NCI-H2196 (cell line): ENCODE measurements around the gene FOXK2.

Experiments used
- DNase-seq: peaks from one replicate; lab custom pipeline; 2025; ENCODE audit not compliant: unreplicated experiment; lab: John Stamatoyannopoulos, UW

Gene FOXK2

DNA sequence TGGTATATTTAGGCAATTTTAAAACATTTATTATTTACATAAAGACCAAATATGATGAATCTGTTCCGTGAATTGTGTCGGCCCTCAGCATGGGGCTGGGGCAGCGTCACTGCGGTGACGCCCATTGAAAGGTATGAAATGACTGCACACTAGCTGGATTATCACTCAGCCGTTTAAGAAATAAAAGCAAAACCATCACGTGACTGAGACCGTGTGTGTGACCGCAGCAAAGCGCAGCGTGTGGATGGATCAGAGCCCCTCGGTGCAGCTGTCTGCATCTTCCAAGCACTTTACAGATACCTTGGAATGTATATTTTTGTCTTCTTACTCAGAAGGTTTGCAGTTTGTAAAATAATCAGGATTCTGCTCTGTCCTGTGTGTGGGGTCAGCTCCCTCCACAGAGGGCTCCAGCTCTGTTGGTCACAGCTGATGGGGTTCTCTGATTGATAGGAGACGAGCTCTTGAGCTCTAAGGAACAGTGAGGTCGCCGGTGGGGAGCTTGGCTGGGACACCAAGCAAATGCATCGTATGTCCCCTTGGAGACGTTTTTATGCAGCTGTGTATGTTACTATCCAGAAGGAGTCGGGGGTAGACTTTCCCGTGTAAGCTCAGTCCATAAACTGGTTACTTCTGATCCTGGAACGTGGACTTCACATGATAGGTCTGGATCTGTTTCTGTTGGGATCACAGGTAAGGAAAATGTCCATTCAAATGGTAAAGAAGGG, 83.6 kb downstream of the FOXK2 start:
- DNase-seq = no peak

DNA sequence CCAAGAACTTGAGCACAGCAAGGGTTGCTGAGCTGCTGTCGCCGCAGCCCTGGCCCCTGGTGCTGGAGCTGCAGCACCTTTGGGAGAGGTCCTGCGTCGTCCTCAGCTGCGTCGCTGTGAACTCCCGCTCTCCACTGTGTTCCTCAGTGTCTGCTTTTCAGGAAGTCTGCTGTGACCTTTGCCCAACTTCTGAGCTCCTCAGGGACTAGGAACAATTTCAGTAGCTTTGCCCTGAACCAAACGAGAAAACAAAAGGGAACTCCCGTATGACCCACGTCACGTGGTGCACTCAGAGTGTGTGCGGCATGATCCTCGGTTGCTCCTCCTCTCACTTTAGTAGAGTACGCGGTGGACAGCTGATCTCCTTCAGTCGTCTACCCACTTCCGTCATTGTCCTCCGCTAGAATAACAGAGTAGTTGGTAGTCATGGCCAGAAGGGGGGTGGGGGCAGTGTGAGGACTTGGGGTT, 84.5 kb downstream of the FOXK2 start:
- no peak for DNase-seq

DNA sequence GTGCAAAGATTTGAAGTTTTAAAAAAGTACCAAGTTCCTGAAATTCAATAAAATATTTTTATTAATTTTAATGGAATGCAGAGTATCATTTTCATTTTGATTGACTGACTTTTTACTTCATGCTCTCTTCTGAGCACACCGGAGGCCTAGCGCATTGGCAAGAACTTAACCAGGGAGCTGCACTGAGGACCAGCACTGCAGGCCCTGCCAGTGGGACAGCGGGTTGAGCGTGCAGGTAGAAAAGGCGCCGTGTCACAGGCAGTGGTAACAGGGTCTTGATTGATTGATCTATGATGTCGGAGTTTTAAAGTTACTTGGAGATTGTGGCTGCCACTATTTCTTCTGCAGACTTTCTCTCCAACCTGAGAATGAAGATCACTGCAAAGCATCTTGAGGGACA, 85.0 kb downstream of the FOXK2 start:
- no peak for DNase-seq

DNA sequence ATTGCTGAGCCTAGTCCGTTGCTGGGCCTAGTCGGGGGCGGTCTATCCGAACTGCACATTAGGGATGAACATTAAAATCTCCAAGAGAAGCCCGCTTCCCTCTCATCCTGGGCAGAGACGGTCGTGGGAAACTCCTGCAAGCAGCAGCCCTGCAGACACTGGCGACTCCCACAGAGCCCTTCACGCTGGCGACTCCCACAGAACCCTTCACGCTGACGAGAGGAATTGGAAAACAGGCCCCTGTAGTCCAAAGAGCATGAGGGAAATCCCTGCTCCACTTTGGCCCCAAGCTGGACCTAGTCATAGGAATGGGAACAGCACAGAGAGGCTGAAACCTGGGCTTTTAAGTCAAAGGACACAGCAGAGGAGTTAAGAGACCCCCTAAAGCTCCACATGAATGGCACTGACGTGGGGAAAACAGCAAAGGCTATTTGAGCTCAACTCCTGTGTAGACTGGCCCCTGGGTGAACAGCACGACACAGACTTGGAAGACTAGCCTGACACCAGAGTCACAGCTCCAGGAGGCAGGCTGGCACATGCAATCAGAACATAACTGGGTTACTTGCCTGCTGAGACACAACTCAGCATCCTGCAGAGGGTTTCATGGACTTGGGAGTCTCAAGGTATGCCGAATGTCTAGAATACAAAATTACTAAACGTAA, 86.5 kb downstream of the FOXK2 start:
- no peak for DNase-seq

DNA sequence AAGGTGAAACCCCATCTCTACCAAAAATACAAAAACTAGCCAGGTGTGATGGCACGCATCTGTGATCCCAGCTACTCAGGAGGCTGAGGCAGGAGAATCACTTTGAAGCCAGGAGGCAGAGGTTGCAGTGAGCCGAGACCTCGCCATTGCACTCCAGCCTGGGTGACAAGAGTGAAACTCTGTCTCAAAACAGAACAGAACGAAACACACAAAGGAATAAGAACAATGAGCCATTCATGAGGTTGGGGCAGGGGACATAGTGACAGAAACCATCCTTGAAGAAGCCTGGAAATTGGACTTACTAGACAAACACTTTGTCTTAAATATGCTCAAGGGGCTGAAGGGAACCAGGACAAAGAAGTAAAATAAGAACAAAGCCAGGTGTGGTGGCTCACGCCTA, 89.3 kb downstream of the FOXK2 start:
- no peak for DNase-seq

DNA sequence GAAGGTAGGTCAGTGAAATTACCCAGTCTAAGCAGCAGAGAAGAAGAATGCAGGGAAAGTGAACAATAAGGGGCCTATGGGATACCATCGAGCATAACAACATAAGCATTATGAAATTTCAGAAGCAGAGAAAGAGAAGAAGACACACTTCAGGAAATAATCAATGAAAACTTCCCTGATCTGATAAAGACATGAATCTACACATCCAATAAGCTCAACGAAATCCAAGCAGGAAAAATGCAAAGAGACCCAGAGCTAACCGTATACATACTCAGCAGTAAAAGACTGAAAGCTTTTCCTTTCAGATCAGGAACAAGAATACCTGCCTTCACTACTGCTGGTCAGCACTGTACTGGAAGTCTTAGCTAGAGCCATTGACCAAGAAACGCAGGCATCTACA, 90.1 kb downstream of the FOXK2 start:
- DNase-seq = no peak

DNA sequence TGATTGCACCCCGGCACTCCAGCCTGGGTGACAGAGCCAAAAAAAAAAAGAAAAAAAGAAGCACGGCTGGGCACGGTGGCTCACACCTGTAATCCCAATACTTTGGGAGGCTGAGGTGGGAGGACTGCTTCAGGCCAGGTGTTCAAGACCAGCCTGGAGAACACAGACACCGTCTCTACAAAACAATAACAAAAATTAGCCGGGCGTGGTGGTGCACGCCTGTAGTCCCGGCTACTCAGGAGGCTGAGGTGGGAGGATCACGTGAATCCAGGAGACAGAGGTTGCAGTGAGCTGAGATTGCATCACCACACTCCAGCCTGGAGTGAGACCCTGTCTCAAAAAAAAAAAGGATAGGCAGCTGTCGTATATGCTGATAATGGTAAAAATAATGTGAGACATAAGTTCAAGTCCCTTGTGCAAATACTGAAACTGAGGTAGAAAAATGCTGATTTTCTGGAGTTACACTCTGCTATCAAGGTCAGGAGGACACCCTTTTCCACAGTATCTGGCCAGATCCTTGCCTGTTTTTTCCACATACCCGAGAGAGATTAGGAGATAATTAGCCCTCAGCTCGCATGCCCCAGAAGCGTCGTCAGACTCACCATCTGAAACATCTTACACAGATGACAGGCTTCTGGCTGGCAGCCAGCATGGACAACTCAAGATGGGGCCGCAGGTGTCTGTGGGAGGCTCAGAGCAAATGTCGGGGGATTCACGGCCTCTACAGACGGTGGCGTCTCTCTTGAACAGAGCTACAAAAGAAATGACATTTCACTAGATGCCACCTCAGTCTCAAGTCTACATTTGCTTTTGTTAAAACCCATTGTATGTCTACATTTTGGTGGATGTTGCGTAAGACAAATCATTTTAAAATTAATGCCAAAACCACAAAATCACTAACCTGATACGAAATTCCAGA, 91.9 kb downstream of the FOXK2 start:
- DNase-seq = no peak

DNA sequence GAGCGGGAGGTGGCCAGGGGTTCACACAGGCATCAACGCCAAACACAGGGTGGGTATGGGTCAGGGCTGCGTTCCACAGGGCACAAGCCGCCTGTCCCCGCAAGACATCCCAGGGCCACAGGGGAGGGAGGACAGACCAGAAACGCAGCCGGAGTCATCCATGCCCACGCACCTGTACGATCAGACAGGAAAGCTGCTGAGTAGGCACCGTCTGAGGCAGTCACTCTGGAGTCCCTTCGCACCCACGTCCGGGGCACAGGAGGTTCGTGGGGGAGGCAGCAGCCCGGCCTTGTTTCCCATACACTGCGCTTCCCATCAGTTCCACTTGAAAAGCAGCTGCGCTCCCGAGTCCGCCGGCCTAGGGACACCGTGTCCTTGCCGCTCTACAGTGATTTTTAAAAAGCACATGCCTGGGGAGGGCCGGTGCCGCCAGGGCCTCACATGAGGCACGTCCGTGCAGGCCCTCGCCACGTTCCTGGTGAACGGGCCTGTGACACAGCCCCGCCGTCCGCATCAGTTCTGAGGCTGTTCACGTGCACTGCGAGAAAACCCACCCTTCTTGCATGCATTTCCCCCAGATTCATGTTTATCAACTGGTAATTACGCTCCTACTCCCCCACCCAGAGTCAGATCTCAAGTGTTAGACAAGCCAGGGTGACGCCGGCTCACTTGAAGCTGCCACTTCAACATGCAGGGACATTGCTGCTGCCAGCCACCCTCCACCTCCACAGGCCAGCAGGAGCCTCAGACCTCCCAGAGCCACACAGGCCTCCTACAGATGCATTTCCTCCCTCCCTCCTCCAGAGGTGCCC, 94.0 kb downstream of the FOXK2 start:
- no peak for DNase-seq

DNA sequence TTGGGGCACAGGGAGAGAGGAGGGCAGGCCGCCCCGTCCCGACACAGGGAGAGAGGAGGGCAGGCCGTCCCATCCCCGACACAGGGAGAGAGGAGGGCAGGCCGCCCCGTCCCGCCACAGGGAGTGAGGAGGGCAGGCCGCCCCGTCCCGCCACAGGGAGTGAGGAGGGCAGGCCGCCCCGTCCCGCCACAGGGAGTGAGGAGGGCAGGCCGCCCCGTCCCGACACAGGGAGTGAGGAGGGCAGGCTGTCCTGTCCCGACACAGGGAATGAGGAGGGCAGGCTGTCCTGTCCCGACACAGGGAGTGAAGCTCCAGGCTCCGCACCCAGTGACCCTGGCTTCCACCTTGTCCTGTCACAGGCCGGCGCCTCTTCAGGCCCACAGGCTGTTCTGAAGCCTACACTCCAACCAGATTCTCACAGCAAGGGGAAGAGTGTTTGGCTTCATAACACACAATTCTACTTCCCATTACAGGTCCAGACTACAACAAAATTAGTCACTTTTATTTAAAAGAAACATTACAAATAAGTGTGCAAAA, 94.6 kb downstream of the FOXK2 start:
- DNase-seq = no peak

DNA sequence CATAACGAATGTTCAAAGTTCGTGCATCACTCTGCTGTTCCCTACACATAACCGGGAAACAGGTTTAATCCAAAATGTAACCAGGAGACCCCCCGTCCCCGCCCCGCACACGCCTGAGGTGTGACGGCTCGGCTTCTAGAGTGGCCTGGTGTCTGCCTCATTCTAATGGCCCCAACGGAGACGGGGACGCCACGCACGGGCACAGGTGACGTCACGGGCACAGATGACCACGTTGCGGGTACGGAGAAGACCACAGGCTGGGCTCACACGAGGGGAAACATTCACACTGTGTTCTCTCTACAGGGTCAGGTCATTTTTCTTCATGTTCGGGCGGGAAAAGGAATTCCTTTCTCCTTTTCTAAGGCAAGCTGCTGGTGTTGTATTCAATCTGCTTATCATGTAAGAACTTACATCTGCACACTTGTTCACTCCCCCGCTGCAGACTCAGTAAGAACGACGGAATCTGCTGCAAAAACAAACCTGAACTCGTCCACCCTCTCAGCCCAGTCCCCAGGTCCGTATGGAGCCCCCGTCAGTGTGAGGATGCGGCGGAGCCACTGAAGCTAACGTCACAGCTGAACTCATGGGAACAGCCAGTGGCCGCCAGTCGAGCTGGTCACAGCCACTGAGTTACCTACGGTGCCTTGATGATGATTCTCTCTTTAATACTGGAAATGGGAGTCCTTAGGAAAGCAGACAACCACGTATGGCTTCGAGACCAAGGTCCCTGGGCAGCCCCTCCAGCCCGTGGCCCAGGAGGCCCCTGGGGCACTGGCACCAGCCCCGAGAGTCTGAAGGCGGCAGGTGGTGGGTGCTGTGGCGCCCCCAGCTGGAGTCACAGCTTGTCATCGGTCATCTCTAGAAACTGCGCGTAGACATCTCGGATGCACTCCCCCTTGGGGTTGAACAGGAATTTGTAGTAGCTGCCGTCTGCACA, 95.8 kb downstream of the FOXK2 start:
- no peak for DNase-seq

DNA sequence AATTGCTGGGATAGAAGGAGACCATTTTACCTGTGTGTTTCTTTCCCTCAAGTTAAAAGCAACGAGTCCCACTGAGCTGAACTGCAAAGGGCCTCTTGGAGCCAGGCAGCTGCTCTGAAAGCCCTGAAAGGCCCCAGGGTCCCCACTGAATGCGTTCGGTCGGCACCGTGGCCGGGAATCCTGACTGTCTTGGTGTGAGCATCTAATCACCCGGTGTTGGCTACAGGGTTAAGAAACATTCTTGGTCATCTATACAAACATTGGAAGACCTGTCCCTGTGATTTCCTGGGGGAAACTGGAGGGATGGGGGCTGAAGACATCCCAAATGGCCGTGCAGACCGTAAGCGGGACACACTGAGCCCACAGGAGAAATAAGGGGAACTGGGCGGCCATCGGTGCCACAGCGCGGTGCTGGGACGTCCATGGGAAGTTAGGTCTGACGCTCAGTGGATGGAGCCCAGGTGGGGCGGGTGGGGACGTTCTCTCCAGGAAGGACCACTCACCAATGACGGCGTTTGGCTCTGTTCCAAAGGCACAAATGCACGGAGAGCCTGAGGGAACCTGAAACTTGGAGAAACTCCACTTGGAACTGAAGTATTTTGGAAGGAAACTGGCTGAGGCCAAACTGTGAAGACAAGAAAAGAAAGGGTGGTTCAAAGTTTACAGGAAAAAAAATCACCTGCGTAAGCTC, 96.6 kb downstream of the FOXK2 start:
- DNase-seq = no peak

DNA sequence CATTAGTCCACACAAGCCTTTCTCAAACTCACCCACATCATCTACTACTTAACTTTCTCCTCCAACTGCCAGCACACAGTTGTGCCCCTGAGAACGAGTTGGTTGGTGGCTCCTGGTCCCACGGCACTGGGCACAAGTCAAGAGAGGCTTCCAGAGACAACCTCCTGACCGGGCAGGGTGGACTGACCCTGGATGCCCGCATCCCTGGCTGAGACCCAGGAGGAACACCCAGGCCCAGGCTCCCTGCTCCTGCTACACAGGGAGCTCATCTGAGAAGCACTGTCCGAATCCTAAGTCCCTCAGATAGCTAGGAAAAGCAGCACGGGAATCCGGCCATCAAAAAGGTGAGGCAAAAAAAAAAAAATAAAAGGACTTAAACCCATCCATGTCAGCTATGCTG, 99.7 kb downstream of the FOXK2 start:
- DNase-seq = no peak

DNA sequence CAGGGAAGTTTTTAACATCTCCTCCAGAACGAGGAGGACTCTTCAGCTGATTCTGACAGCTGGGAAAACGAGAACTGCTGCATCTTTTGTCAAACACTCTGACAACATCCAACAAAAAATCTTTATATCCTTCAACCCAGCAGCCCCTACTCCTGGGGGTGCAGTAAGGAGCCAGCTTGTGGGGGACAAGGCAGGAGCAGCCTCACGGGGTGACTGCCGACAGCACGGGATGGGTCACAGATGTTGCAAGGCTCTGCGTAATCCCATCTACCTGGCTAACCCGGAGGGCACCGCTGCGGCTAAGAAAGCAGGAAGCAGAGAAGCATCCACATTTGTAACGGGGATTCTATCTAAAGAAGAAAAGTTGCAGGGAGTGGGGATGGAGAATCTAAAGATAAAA, 100.1 kb downstream of the FOXK2 start:
- no peak for DNase-seq

DNA sequence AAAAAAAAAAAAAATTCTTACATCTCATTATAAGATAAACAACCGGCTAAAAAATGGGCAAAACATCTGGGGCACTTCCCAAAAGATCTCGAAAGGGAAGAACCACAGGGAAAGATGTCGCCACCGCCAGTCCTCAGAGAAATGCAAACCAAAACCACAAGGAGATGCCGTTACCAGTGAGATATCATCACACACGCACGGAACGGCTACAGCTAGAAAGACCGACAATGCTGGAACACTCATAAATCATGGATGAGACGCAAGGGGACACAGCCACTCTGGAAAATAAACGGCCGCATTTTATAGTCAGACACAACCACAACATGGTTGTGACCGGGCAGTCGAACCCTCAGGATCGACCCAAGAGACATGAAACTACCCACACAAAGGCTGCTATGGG, 104.2 kb downstream of the FOXK2 start:
- no peak for DNase-seq

DNA sequence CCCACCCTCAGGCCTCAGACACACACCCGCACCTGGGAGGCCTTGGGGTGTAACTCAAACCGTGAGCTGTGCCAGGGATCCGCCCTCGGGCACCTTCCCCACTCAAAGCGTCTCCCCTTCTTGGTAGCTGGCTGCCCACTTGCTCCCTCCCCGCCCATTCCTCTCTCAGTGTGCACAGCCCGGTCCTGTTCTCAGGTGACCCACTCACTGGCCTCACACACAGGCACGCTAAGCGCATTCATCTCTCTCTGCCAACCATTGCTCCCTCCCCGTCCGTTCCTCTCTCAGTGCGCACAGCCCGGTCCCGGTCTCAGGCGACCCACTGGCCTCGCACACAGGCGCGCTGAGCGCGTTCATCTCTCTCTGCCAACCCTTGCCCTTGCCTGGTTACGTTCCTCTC, 107.9 kb downstream of the FOXK2 start:
- no peak for DNase-seq

DNA sequence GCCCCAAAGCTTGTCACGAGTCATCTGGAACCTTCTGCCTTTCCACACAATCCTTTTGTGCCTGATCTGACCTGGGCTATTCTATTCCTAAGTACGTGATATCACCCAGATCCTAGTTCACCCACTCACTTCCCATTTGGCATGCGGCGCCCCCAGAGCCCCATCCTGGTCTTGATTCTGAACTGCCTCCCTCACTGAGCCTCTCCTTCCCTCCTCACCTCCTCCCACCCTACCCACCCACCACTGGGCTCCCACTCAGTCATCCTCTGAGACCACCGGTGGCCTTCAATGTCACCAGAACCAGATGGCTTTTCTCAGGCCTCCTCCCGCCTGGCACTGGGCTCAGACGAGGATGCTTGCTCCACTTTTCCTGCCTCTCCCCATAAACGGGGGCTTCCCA, 110.2 kb downstream of the FOXK2 start:
- DNase-seq = no peak

DNA sequence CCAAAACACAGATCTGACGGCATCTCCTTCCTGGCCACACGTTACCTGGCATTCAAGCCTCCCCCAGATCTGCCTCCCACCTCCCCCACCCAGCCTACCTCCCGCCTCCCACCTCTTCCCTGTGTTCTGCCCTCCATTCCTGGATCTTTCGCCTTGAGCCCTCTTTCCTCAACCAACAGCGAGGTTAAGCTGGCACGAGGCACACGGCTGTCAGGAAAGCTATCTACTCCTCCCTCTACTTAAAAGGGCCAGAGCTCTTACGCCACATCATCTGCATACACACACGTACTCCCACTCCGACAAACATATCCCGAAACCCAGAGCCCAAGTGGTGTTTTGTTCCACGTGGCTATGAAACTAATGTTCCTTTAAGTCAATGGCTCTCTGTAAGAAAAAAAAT, 110.7 kb downstream of the FOXK2 start:
- no peak for DNase-seq

DNA sequence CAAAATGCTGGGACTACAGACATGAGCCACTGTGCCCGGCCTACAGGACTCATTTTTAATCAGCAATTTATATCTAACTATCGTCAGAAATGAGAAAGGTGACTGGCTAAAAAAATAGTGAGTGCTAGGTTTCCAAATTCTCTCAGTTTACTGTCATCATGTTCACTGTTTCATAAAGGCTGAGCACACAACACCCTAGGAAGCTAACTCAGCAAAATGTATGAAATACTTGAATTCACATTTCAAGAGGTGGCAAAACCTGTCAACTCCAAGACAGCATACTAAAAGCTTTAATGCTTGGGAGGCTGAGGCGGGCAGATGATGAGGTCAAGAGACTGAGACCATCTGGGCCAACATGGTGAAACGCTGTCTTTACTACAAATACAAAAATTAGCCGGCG, 112.0 kb downstream of the FOXK2 start:
- no peak for DNase-seq

DNA sequence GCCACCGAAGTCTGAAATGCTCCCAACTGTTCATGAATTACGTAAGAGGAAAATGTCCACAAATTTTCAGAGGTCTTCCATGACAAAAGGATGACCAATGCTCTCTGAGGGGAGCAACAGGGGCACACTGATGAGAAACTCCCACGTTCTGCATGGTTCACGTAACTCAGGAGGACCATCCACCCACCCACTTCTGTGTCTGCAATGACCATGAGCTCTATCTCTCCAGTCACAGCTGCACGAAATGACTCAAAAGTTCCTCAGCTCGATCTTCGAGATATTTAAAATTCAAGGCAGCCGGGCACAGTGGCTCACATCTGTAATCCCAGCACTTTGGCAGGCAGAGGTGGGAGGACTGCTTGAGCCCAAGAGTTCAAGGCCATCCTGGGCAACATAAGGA, 112.9 kb downstream of the FOXK2 start:
- no peak for DNase-seq
